Measurements from ENCODE around the gene CACUL1. TPM values are rescaled to one million over a fixed set of nuclear protein-coding genes. Genes with fewer than 3 reads are reported as not detected.

Gene CACUL1
- total RNA-seq, 1 experiment from 2014 or later, result 38.5 TPM

GRCh38 chr10:118701529-118702323 is 53.0 kb downstream of the CACUL1 start:
- Histone ChIP-seq H3K23me2 (ENCODE audit: insufficient read length, low read depth, low read length, poor library complexity, severe bottlenecking) (no peaks in the 10 kb centered on the region), H3K27me3 (ENCODE audit: insufficient read depth, low read length) (no peaks in the 10 kb centered on the region), H3K79me2 (ENCODE audit: insufficient read depth, low read length) (no peaks in the 10 kb centered on the region), H3K9me3 (ENCODE audit: control insufficient read depth, low read depth, low read length) (no peaks in the 10 kb centered on the region), H2BK20ac (ENCODE audit: low read depth, low read length, poor library complexity, severe bottlenecking) (no peak overlapping the region), H3T11ph (ENCODE audit: low read length) (no peak overlapping the region), H3K9ac (ENCODE audit: extremely low read depth, insufficient read length, low read length) (no peak overlapping the region), H4K5ac (ENCODE audit: insufficient read length, low read depth, low read length) (no peak overlapping the region), H2AFZ (ENCODE audit: low read length) (no peak overlapping the region), H3K56ac (ENCODE audit: insufficient read length, low read depth, low read length) (no peak overlapping the region), H3K27ac (ENCODE audit: insufficient read length, low read depth, low read length) (no peak overlapping the region), H3K23ac (ENCODE audit: insufficient read length, low read depth, low read length) (no peak overlapping the region), H4K91ac (ENCODE audit: insufficient read length, low read depth, low read length) (no peak overlapping the region), H3K14ac (ENCODE audit: insufficient read depth, low read length) (no peak overlapping the region), H3K18ac (ENCODE audit: insufficient read length, low read depth, low read length) (no peak overlapping the region), H2BK15ac (ENCODE audit: low read depth, low read length) (no peak overlapping the region), H2BK5ac (ENCODE audit: insufficient read length, low read length) (no peak overlapping the region), H3K4ac (ENCODE audit: low read depth, low read length) (no peak overlapping the region), H2AK5ac (ENCODE audit: insufficient read length, low read length) (no peak overlapping the region), H3K4me1 (ENCODE audit: insufficient read depth, low read length) (no peaks in the 10 kb centered on the region), H2BK12ac (ENCODE audit: insufficient read length, low read depth, low read length) (no peak overlapping the region), H2BK120ac (ENCODE audit: low read depth, low read length, poor library complexity, severe bottlenecking) (no peak overlapping the region), H3K79me1 (ENCODE audit: insufficient read depth, low read depth, low read length, poor library complexity, severe bottlenecking) (no peaks in the 10 kb centered on the region), H4K8ac (replicated peaks; ENCODE audit: insufficient read length, low read depth, low read length) (no peak overlapping the region), H3K4me2 (ENCODE audit: insufficient read depth, insufficient read length, low read length) (no peak overlapping the region), H4K20me1 (ENCODE audit: control insufficient read depth, insufficient read depth, insufficient read length) (no peaks in the 10 kb centered on the region)
- Mint-ChIP-seq H3K4me1 (peaks cover 25 to 26% of the 10 kb centered on the region in 2 experiments), H3K9me3 (no peaks in the 10 kb centered on the region), H3K4me3 (no peak overlapping the region), H3K36me3 (ENCODE audit: insufficient read depth in 1 of 3, low read depth in 3 of 3) (peaks cover 13 to 20% (median 19%) of the 10 kb centered on the region in 3 experiments; a peak in 6 of 7 replicates), H3K27me3 (ENCODE audit: low read depth) (no peaks in the 10 kb centered on the region), H3K27ac (peak overlapping the region; percentile 82 to 95 (median 92))
- DNase-seq, result peak; percentile 29
- no peak for TF ChIP-seq CTCF (conservative IDR thresholded peaks at IDR 0.05)
- no CpG with 5 or more reads among the region's 8 CpGs for WGBS (ENCODE audit: extremely low coverage, insufficient read length, low lambda C conversion rate)

Measured in H9 (cell line).